ENCODE data around the gene UBE2K.

GRCh38 chr4:39745920-39746319 is 48.0 kb downstream of the UBE2K start:
- no peak for TF ChIP-seq ARNTL (CRISPR knock-in tag; IDR thresholded peaks at IDR 0.05; ENCODE audit: borderline replicate concordance, low read depth)
- TF ChIP-seq ZFP30 (CRISPR knock-in tag; IDR thresholded peaks at IDR 0.05), result no peak
- no peak for TF ChIP-seq ISL1 (CRISPR knock-in tag; IDR thresholded peaks at IDR 0.05)
- no peak for TF ChIP-seq OSR1 (CRISPR knock-in tag; IDR thresholded peaks at IDR 0.05)
- no peak for TF ChIP-seq CREB5 (CRISPR knock-in tag; IDR thresholded peaks at IDR 0.05; ENCODE audit: low read depth)
- no peak for TF ChIP-seq PATZ1 (CRISPR knock-in tag; IDR thresholded peaks at IDR 0.05; ENCODE audit: borderline replicate concordance)
- no peak for TF ChIP-seq TSHZ2 (CRISPR knock-in tag; IDR thresholded peaks at IDR 0.05)
- TF ChIP-seq CSDC2 (CRISPR knock-in tag; IDR thresholded peaks at IDR 0.05), result no peak
- no peak for TF ChIP-seq PPARA (CRISPR knock-in tag; IDR thresholded peaks at IDR 0.05; ENCODE audit: borderline replicate concordance)
